ENCODE measurements around the gene MBD3L2B.
"Not testable (repeated sequence)": the region's sequence is repeated elsewhere in the genome, so short reads cannot be mapped to it uniquely, and the experiment has no call there.

MBD3L2B gene

DNA sequence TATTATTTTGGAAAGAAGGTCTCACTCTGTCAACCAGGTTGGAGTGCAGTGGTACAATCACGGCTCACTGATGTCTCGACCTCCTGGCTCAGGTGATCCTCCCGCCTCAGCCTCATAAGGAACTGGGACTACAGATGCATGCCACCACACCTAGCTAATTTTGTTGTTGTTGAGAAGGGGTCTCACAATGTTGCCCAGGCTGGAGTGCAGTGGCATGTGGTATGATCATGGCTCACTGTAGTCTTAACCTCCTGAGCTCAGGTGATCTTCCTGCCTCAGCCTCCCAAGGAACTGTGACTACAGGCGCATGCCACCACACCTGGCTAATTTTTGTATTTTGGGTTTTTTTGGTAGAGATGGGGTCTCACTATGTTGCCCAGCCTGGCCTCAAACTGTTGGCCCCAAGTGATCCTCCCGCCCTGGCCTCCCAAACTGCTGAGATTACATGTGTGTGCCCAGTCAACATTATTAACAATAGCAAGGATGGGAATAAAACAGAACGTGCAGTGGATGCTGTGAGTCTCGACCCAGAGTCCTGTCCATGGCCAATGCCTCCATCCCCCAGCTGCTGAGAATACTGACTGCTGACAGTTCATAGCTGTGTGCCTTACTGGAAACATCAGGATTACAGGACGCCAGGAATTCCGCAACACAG, 42.7 kb upstream of the MBD3L2B start:
- Histone ChIP-seq H3K9me3 (no peaks in the 10 kb centered on the region), H3K27ac (no peak overlapping the region), H3K27me3 (no peaks in the 10 kb centered on the region), H3K4me1 (ENCODE audit: control insufficient read depth in 1 of 2, insufficient read depth in 1 of 2, low read depth in 1 of 2, low read length in 1 of 2) (peaks cover 0 to 4% of the 10 kb centered on the region in 2 experiments), H3K4me3 (ENCODE audit: low read depth in 1 of 2, low read length in 1 of 2) (no peak overlapping the region), H3K36me3 (no peaks in the 10 kb centered on the region)
- TF ChIP-seq, protein P1, sequence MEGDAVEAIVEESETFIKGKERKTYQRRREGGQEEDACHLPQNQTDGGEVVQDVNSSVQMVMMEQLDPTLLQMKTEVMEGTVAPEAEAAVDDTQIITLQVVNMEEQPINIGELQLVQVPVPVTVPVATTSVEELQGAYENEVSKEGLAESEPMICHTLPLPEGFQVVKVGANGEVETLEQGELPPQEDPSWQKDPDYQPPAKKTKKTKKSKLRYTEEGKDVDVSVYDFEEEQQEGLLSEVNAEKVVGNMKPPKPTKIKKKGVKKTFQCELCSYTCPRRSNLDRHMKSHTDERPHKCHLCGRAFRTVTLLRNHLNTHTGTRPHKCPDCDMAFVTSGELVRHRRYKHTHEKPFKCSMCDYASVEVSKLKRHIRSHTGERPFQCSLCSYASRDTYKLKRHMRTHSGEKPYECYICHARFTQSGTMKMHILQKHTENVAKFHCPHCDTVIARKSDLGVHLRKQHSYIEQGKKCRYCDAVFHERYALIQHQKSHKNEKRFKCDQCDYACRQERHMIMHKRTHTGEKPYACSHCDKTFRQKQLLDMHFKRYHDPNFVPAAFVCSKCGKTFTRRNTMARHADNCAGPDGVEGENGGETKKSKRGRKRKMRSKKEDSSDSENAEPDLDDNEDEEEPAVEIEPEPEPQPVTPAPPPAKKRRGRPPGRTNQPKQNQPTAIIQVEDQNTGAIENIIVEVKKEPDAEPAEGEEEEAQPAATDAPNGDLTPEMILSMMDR (IDR thresholded peaks at IDR 0.05): no peak

DNA sequence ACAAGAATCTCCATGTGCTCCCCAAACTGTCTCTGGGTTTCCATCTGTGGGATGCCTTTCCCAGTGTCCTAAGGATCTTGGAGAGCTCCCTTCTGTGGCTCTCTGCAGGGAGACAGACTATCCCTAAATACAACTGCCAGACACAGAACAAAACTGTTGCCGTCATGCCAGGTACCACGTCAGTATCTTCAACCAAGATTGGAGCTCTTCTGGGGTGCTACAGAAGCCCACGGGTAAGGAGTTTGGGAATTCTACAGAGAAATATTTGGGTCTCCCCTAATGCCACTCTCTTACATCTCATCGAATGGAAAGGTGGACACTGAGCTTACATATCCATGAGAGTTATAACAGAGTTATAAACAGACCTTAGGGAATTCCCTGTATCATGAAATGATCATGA, 42.1 kb upstream of the MBD3L2B start:
- Histone ChIP-seq H3K4me3 (ENCODE audit: low read depth in 1 of 2, low read length in 1 of 2) (no peak overlapping the region), H3K27me3 (no peaks in the 10 kb centered on the region), H3K27ac (no peak overlapping the region), H3K9me3 (no peaks in the 10 kb centered on the region), H3K36me3 (no peaks in the 10 kb centered on the region), H3K4me1 (ENCODE audit: control insufficient read depth in 1 of 2, insufficient read depth in 1 of 2, low read depth in 1 of 2, low read length in 1 of 2) (no peaks in the 10 kb centered on the region)
- TF ChIP-seq, protein P1 (IDR thresholded peaks at IDR 0.05): no peak

DNA sequence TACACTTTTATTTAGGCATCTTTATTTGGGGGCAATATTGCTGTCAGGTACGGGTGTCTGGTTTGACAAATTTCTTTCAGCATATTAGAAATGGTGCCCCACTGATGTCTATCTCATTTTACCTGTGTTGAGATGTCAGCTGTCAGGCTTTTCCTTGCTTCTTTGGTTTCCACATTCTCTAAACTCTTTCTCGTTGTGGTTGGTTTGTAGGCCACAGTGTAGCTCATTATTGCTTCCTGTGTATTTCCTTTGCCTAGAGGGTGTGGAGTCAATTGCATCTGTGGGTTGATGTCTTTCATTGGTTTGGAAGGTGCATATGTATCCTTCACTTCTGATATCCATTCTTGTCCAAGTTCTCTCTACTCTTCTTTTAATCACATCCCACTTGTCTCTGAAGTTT, 38.7 kb upstream of the MBD3L2B start:
- not testable (repeated sequence) for H3K4me3 ChIP-seq (ENCODE audit: low read depth in 1 of 2, low read length in 1 of 2); H3K36me3 ChIP-seq

DNA sequence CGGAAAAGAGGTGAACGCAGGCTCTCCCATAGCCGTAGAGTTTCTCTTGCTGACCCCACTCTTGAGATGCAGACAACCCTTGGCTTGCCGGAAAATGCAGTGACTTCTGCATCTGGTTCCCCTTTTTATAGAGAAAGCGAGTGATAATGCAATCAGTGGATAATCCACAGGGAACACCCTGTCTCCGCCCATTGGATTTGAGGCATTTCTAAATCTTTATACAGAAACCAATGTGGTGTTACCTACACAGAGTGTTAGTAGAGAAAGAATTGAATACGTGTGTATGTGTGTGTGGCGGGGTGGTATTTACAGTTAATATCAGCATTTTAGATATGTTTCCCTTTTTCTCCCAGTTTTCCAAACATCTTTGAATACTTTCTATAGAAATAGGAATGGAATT, 37.3 kb upstream of the MBD3L2B start, which contains the start of gene MBD3L3:
MBD3L3 (minus strand) TSS at position 101 of the 400 bp plus-strand sequence; CDS start at position 30, 71 bp downstream.
- H3K27ac ChIP-seq; H3K27me3 ChIP-seq; H3K9me3 ChIP-seq; H3K36me3 ChIP-seq; H3K4me1 ChIP-seq (ENCODE audit: control insufficient read depth in 1 of 2, insufficient read depth in 1 of 2, low read depth in 1 of 2, low read length in 1 of 2); H3K4me3 ChIP-seq (ENCODE audit: low read depth in 1 of 2, low read length in 1 of 2): not testable (repeated sequence)

More for the DNA sequence above, 38.7 kb upstream of the MBD3L2B start:
- H3K27me3 ChIP-seq; H3K4me1 ChIP-seq (ENCODE audit: control insufficient read depth in 1 of 2, insufficient read depth in 1 of 2, low read depth in 1 of 2, low read length in 1 of 2); H3K9me3 ChIP-seq; H3K27ac ChIP-seq: not testable (repeated sequence)

DNA sequence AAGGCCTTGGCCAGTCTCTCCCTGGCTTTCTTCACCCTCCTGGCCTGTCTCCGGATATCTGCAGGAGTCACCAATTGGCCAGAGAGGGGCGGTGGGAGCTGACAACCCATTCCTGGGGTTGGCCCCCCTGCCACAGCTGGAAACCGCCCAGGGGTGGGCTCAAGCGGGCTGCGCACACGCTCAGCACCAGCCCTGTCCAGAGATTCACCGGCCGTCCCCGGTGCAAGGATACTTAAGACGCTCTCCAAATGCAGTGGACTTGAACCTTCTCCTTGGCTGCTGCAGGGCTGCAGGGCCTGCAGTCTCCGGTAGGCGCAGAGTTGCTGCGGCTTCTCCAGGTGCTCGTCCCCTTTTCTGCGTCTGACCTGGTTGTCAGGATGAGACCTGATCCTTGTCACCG, 35.1 kb upstream of the MBD3L2B start:
- not testable (repeated sequence) for H3K9me3 ChIP-seq; H3K27me3 ChIP-seq; H3K36me3 ChIP-seq; H3K27ac ChIP-seq; H3K4me3 ChIP-seq (ENCODE audit: low read depth in 1 of 2, low read length in 1 of 2); H3K4me1 ChIP-seq (ENCODE audit: control insufficient read depth in 1 of 2, insufficient read depth in 1 of 2, low read depth in 1 of 2, low read length in 1 of 2)

DNA sequence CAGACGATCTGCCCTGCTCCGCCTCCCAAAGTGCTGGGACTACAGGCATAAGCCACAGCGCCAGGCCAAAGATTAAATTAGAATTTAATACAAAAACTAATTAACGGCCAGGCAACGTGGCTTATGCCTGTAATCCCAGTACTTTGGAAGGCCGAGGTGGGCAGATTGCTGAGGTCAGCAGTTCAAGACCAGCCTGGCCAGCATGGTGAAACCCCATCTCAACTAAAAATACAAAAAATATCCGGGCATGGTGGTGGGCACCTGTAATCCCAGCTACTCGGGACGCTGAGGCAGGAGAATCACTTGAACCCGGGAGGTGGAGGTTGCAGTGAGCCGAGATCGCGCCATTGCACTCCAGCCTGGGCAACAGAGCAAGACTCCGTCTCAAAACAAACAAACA, 34.4 kb upstream of the MBD3L2B start:
- H3K27me3 ChIP-seq; H3K27ac ChIP-seq; H3K4me3 ChIP-seq (ENCODE audit: low read depth in 1 of 2, low read length in 1 of 2); H3K36me3 ChIP-seq; H3K4me1 ChIP-seq (ENCODE audit: control insufficient read depth in 1 of 2, insufficient read depth in 1 of 2, low read depth in 1 of 2, low read length in 1 of 2); H3K9me3 ChIP-seq: not testable (repeated sequence)

DNA sequence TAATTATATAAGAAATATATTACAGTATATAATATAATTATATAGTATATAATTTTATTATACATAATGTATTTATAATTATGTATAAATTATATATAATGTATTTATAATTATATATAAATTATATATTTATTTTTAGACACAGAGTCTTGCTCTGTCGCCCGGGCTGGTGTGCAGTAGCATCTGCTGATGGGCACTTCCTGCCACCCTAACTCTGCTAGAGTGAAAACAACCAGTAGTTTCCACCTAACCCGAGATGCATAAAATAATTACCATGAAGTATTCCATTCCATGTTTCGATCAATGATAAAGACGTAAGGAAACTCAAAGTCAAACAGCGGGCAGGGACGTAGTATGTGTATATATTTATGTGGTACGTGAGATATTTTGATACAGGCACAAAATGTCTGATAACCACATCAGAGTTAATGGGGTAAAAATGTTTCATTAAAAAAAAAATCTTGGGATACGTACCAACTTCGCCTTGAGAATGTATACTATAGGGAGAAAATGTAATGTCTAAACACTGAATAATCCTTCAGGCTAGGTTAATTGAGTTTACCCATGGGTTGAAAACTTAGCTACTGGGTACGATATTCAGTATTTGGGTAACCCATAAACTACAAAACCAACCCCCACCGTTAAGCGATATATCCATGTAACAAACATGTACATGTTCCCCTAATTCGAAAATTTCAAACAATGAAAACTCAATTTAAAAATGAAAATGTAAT, 33.6 kb upstream of the MBD3L2B start:
- not testable (repeated sequence) for H3K4me3 ChIP-seq (ENCODE audit: low read depth in 1 of 2, low read length in 1 of 2); H3K36me3 ChIP-seq; H3K27ac ChIP-seq; H3K27me3 ChIP-seq; H3K4me1 ChIP-seq (ENCODE audit: control insufficient read depth in 1 of 2, insufficient read depth in 1 of 2, low read depth in 1 of 2, low read length in 1 of 2); H3K9me3 ChIP-seq

DNA sequence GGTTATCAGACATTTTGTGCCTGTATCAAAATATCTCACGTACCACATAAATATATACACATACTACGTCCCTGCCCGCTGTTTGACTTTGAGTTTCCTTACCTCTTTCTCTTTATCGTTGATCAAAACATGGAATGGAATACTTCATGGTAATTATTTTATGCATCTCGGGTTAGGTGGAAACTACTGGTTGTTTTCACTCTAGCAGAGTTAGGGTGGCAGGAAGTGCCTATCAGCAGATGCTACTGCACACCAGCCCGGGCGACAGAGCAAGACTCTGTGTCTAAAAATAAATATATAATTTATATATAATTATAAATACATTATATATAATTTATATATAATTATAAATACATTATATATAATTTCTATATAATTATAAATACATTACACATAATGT, 31.7 kb upstream of the MBD3L2B start:
- H3K4me3 ChIP-seq (ENCODE audit: low read depth in 1 of 2, low read length in 1 of 2); H3K27ac ChIP-seq; H3K4me1 ChIP-seq (ENCODE audit: control insufficient read depth in 1 of 2, insufficient read depth in 1 of 2, low read depth in 1 of 2, low read length in 1 of 2); H3K36me3 ChIP-seq; H3K9me3 ChIP-seq; H3K27me3 ChIP-seq: not testable (repeated sequence)

DNA sequence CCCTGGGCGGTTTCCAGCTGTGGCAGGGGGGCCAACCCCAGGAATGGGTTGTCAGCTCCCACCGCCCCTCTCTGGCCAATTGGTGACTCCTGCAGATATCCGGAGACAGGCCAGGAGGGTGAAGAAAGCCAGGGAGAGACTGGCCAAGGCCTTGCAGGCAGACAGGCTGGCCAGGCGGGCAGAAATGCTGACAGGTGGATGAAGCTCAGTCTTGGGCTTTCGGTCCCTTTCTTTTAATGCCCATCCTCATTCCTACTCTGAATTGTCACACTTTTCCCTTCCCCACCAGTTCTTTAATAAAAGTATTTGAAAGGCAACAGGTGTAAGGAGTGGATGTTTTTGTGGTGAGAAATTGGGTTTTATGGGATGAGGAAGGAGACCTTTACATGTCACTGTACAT, 30.2 kb upstream of the MBD3L2B start:
- H3K4me3 ChIP-seq (ENCODE audit: low read depth in 1 of 2, low read length in 1 of 2); H3K27me3 ChIP-seq; H3K36me3 ChIP-seq; H3K9me3 ChIP-seq; H3K4me1 ChIP-seq (ENCODE audit: control insufficient read depth in 1 of 2, insufficient read depth in 1 of 2, low read depth in 1 of 2, low read length in 1 of 2); H3K27ac ChIP-seq: not testable (repeated sequence)

DNA sequence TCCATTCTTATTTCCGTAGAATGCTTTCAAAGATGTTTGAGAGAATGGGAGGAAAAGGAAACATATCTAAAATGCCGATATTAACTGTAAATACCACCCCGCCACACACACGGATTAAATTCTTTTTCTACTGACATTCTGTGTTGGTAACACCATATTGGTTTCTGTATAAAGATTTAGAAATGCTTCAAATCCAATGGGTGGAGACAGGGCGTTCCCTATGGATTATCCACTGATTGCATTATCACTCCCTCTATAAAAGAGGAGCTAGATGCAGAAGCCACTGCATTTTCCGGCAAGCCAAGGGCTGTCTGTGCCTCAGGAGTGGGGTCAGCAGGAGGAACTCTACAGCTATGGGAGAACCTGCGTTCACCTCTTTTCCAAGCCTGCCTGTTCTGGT, 27.8 kb upstream of the MBD3L2B start, which contains the start of gene MBD3L2:
MBD3L2 (plus strand) TSS at position 301 of the 400 bp plus-strand sequence; CDS start at position 354, 53 bp downstream.
- not testable (repeated sequence) for H3K4me3 ChIP-seq (ENCODE audit: low read depth in 1 of 2, low read length in 1 of 2); H3K9me3 ChIP-seq; H3K36me3 ChIP-seq; H3K27me3 ChIP-seq; H3K4me1 ChIP-seq (ENCODE audit: control insufficient read depth in 1 of 2, insufficient read depth in 1 of 2, low read depth in 1 of 2, low read length in 1 of 2); H3K27ac ChIP-seq

DNA sequence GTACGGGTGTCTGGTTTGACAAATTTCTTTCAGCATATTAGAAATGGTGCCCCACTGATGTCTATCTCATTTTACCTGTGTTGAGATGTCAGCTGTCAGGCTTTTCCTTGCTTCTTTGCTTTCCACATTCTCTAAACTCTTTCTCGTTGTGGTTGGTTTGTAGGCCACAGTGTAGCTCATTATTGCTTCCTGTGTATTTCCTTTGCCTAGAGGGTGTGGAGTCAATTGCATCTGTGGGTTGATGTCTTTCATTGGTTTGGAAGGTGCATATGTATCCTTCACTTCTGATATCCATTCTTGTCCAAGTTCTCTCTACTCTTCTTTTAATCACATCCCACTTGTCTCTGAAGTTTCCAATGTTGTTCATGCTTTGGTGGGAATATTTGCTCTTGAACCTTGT, 20.3 kb upstream of the MBD3L2B start:
- H3K4me3 ChIP-seq (ENCODE audit: low read depth in 1 of 2, low read length in 1 of 2); H3K36me3 ChIP-seq; H3K27ac ChIP-seq; H3K4me1 ChIP-seq (ENCODE audit: control insufficient read depth in 1 of 2, insufficient read depth in 1 of 2, low read depth in 1 of 2, low read length in 1 of 2); H3K27me3 ChIP-seq; H3K9me3 ChIP-seq: not testable (repeated sequence)

DNA sequence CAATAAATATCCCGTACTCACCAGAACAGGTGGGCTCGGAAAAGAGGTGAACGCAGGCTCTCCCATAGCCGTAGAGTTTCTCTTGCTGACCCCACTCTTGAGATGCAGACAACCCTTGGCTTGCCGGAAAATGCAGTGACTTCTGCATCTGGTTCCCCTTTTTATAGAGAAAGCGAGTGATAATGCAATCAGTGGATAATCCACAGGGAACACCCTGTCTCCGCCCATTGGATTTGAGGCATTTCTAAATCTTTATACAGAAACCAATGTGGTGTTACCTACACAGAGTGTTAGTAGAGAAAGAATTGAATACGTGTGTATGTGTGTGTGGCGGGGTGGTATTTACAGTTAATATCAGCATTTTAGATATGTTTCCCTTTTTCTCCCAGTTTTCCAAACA, 18.8 kb upstream of the MBD3L2B start, which contains the start of gene MBD3L4:
MBD3L4 (minus strand) TSS at position 101 of the 400 bp plus-strand sequence; CDS start at position 66, 35 bp downstream.
- H3K27me3 ChIP-seq, H3K9me3 ChIP-seq: not testable (repeated sequence)

More for the DNA sequence above, 18.8 kb upstream of the MBD3L2B start, which contains the start of gene MBD3L4:
- not testable (repeated sequence) for H3K4me3 ChIP-seq (ENCODE audit: low read depth in 1 of 2, low read length in 1 of 2); H3K27ac ChIP-seq; H3K36me3 ChIP-seq; H3K4me1 ChIP-seq (ENCODE audit: control insufficient read depth in 1 of 2, insufficient read depth in 1 of 2, low read depth in 1 of 2, low read length in 1 of 2)
